Stimulated activated CD4-positive, alpha-beta T cell treated with anti-CD3 and anti-CD28 coated beads, TNF-alpha, amount 100 ng/mL, for 1 hour (primary cell): ENCODE data around the gene CAPN2.

Experiments
- DNase-seq, 3 donors: peaks; one replicate each; pipeline ENCODE4 v3.0.0-alpha.2; 2020; ENCODE audit warnings: low read depth in 3 of 3, low spot score in 1 of 3

The CAPN2 gene

DNA sequence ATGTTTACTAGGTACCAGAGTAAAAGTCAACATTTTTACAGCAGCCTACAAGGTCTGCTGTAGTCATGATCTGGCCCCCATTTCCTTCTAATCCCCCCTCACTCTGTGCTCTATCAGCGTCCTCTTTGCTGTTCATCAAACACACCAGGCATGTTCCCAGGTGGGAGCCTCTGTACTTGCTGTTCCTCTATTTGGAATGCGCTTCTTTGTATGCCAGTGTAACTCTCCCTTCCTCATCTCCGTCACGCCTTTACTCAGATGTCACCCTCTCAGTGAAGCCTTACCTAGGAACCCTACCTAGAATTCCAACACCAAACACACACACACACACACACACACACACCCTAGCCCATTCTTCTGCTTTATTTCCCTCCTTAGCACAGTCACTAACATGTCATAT lies 112.4 kb downstream of the CAPN2 start:
- no peak for DNase-seq
